GM12878 (cell line): ENCODE measurements around the gene THADA.

Experiments
- CBFB ChIP-seq: IDR thresholded peaks from 2 replicates; pipeline ENCODE4 v1.6.1; 2016; ENCODE audit warnings: antibody characterized with exemption, low read depth
- ETV6 ChIP-seq, 2 experiments: fragments of 450-650 bp in 1 of 2; IDR thresholded peaks in 1 of 2; conservative IDR thresholded peaks in 1 of 2; 2 replicates each; pipeline ENCODE4 v1.6.1; 2014; ENCODE audit warnings: antibody characterized with exemption in 1 of 2, borderline replicate concordance in 1 of 2, low read depth in 1 of 2, mild to moderate bottlenecking in 1 of 2, moderate library complexity in 1 of 2
- EZH2 ChIP-seq: IDR thresholded peaks from 2 replicates; pipeline ENCODE4 v1.6.1; 2012; ENCODE audit warnings: low read depth, mild to moderate bottlenecking, control low read depth, inconsistent platforms, low read length, borderline replicate concordance; ENCODE audit not compliant: control insufficient read depth
- FOXM1 ChIP-seq: IDR thresholded peaks from 2 replicates; pipeline ENCODE4 v1.6.1; 2012; ENCODE audit warnings: low read depth, mild to moderate bottlenecking, inconsistent platforms, low read length, moderate library complexity
- POLR2A ChIP-seq: IDR thresholded peaks from 2 replicates; pipeline ENCODE4 v1.6.1; 2011; ENCODE audit warnings: low read depth, mild to moderate bottlenecking, low read length
- SIN3A ChIP-seq: IDR thresholded peaks from 2 replicates; pipeline ENCODE4 v1.6.1; 2012; ENCODE audit warnings: low read depth, low read length, improper control_type of control experiment
- SPI1 ChIP-seq: IDR thresholded peaks from 2 replicates; pipeline ENCODE4 v1.6.1; 2011; ENCODE audit warnings: low read depth, mild to moderate bottlenecking, low read length, moderate library complexity, borderline replicate concordance; ENCODE audit not compliant: insufficient read depth
- ZNF274 ChIP-seq: IDR thresholded peaks from one replicate; pipeline ENCODE4 v1.8.0; 2011; ENCODE audit not compliant: insufficient read length, insufficient read depth
- TF ChIP-seq, protein P1 (sequence below), 3 experiments: IDR thresholded peaks in 2 of 3; conservative IDR thresholded peaks in 1 of 3; 2 replicates each; pipeline ENCODE4 v1.5.1; 2011; ENCODE audit warnings: low read depth in 3 of 3, low read length in 3 of 3, mild to moderate bottlenecking in 3 of 3, control low read depth in 2 of 3, moderate library complexity in 2 of 3, inconsistent platforms in 1 of 3, mixed read lengths in 1 of 3; ENCODE audit not compliant: control insufficient read depth in 2 of 3, insufficient read depth in 1 of 3; ENCODE audit errors: extremely low read depth in 1 of 3

DNA sequence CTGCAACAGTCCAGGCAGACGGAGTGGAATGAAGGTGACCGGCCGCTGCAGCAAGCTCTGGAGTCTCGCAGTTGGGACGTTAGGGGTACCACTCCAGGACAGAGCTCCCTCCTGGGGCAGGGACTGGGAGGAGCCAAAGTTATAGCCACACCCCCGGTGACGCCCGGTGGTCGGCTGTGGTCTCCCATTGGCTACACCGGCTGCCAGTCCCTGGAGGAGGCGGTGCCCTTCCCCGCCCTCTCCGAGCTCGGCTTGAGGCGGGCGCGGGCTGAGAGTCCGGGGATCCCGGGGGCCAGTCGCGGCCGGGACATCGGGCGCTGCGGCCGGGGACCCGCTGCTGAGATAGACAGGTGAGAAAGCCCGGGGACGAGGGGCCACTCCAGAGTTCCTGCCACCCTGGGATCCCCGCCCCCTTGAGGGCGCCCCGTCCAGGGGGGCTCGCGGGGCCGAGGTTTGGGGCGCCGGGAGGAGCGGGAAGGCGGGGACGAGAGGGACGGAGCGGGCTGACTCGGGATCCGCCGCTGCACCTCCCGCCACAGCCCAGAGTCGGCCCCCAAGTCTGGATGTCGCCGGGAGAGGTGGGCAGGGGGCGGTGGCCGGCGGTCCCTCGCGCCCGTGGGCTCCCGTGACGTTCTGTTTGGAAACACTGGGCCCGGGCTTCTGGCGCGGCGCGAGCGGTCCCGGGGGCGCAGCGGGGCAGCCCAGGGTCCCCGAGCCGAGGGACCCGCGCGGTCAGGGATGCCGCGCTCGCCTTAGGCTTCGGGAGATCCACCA lies 41.4 kb upstream of the THADA start, which contains the start of gene PLEKHH2:
- TF ChIP-seq ZNF274 = no peak
- no peak for TF ChIP-seq POLR2A
- TF ChIP-seq SIN3A = no peak
- TF ChIP-seq, protein P1, sequence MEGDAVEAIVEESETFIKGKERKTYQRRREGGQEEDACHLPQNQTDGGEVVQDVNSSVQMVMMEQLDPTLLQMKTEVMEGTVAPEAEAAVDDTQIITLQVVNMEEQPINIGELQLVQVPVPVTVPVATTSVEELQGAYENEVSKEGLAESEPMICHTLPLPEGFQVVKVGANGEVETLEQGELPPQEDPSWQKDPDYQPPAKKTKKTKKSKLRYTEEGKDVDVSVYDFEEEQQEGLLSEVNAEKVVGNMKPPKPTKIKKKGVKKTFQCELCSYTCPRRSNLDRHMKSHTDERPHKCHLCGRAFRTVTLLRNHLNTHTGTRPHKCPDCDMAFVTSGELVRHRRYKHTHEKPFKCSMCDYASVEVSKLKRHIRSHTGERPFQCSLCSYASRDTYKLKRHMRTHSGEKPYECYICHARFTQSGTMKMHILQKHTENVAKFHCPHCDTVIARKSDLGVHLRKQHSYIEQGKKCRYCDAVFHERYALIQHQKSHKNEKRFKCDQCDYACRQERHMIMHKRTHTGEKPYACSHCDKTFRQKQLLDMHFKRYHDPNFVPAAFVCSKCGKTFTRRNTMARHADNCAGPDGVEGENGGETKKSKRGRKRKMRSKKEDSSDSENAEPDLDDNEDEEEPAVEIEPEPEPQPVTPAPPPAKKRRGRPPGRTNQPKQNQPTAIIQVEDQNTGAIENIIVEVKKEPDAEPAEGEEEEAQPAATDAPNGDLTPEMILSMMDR (IDR thresholded peaks at IDR 0.05 in 2 of 3, conservative IDR thresholded peaks at IDR 0.05 in 1 of 3; ENCODE audit: control insufficient read depth in 2 of 3, extremely low read depth in 1 of 3, insufficient read depth in 1 of 3, low read depth in 3 of 3, low read length in 3 of 3) = no peak
- TF ChIP-seq FOXM1 = no peak
- no peak for TF ChIP-seq SPI1
- TF ChIP-seq CBFB = no peak
- TF ChIP-seq EZH2 = no peak
- no peak for TF ChIP-seq ETV6 (conservative IDR thresholded peaks at IDR 0.05 in 1 of 2, IDR thresholded peaks at IDR 0.05 in 1 of 2; ENCODE audit: borderline replicate concordance in 1 of 2, low read depth in 1 of 2)
